H1 (cell line): Measurements from ENCODE around the gene CENPF. TPM values are rescaled to one million over a fixed set of nuclear protein-coding genes. Genes with fewer than 3 reads are reported as not detected.
A peak's percentile ranks its signal among the peaks of the same experiment; 100 is the strongest.

Experiments used
- CHD2 ChIP-seq: IDR thresholded peaks from 2 replicates; pipeline ENCODE4 v1.6.1; 2012; ENCODE audit warnings: low read length, improper control_type of control experiment
- CHD7 ChIP-seq: fragments of 300-600 bp; sonication (generic); IDR thresholded peaks from 2 replicates; pipeline ENCODE4 v1.7.1; 2012; ENCODE audit warnings: low read length, moderate library complexity, mild to moderate bottlenecking, inconsistent platforms; ENCODE audit not compliant: insufficient replicate concordance
- polyA plus RNA-seq, 7 experiments: library from polyadenylated mRNA; depleted of rRNA in 3 of 7; stranded (reverse) in 5 of 7; unstranded in 2 of 7; fragments of >200 nt in 5 of 7; fragments of 200-250 nt in 2 of 7; gene quantifications; 1 replicate in 5 of 7; 2 replicates in 1 of 7; 4 replicates in 1 of 7; pipeline versions ENCODE4 v1.2.1 to v1.2.3, GENCODE V29; 2011 to 2013; ENCODE audit warnings: missing spikeins in 2 of 7, mixed read lengths in 2 of 7
- total RNA-seq: library from RNA; stranded (reverse); fragmentation: NEBNext Ultra II Directional; extraction: Animal tissue kit (Norgen Biotek cat#: 25700); gene quantifications from 2 replicates; pipeline ENCODE4 v1.2.1, GENCODE V29; 2021

Gene CENPF
- total and polyA plus RNA-seq, 2 of the 8 experiments (the other 6 are each of a cell fraction or from before 2014, with no cell fraction given): 13.7 to 170 TPM

- TF ChIP-seq CHD7 (peak; percentile 92), CHD2 (no peak)
These were observed 62.7 kb downstream of the CENPF start (continued) for GRCh38 chr1:214665606-214666110.
